GM21576 (cell line): ENCODE data around the gene ITGB1BP2.
"Not testable (repeated sequence)": the region's sequence is repeated elsewhere in the genome, so short reads cannot be mapped to it uniquely, and the experiment has no call there.

ENCODE experiments used
- ATAC-seq: cut with Tn5 transposase; IDR thresholded peaks from one replicate; pipeline ENCODE4 v1.9.1; 2021; ENCODE audit warnings: mild to moderate bottlenecking, moderate library complexity; ENCODE audit not compliant: unreplicated experiment

Gene ITGB1BP2

GRCh38 chrX:71301195-71301924 lies at the start of gene ITGB1BP2:
Gene ITGB1BP2, plus strand, starts transcription at chrX:71301750. Its CDS starts 57 bp downstream, at chrX:71301807.
- ATAC-seq, result no peak

DNA sequence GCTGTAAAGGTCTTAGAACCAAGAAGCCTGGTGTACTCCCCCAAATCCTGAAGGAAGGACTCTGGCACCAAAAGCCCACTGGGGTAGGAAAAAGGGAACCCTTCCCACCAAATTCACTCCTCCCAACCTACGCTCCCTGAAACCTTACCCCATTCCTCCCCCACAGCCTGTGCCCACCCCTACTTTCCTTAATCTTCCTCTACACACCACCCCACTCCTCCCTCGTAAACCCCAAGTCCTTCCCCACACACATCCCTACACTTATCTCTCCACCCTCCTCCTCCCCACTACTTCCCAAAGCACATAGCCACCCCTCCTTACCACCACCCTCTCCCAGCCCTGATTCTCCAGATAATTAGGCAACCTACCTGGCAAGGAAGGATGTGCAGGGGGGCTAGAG lies 49.3 kb upstream of the ITGB1BP2 start:
- ATAC-seq, result no peak

- no peak for ATAC-seq
Observed at GRCh38 chrX:71253253-71254091, 48.1 kb upstream of the ITGB1BP2 start.

DNA sequence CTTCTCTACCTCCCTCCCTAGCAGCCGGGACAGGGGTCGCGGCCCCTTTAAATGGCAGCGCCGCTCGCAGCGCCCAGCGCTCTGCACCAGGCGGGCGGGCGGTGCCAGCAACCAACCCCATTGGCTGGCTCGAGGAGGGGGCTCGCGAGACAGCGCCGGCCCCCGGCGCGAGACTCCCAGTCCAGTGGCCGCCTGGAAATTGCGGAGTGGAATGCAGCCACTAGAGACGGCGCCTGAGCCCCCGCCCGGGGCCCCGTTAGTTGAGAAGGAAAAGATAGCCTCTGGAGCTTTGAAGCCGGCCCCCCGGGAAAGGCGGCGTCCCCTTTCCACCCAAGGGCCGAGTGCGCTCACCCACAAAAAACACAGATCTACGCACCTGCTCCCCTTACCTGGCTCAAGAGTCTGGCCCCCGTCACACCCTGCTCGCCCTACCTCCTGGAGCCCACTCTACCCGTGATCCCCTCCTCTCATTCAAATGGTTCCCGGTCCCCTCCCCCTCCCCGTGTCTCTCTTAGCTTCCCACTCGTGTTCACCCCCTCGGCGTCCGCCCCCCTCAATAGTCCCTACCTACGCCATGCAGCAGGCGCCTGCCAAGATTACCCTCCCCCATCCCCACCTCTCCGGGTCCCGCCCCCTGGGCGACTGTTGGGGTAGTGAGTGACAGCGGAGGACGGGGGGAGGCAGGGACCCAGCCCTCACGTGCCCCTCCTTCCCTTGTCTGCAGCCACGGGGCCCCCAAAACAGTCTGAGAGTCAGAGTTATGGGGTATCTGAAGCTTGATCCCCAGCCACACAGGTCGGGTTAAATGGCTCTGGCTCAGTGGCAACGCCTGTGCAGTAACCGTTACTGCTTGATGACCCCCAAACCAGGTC lies 47.2 kb upstream of the ITGB1BP2 start, which contains the start of gene ZMYM3:
Gene ZMYM3 (minus strand): TSS at position 49 of the 872 bp plus-strand sequence. CDS start 885 bp downstream, outside the sequence.
- ATAC-seq, result peak; percentile 68

- ATAC-seq, result no peak
Observed at GRCh38 chrX:71256051-71256450, 45.5 kb upstream of the ITGB1BP2 start.

DNA sequence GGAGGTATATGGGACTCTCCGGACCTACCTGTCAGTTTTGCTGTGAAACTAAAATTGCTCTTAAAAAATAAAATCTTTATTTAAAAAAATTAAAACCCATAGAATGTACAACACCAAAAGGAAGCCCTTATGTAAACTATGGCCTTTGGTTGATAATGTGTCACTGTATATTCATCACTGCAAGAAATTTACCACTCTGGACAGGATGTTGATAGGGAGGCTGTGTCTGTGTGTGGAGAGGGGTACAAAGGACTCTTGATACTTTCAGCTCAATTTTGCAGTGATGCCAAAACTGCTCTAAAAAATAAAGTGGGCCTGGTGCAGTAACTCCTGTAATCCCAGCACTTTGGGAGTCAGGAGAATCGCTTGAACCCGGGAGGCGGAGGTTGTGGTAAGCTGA lies 44.7 kb upstream of the ITGB1BP2 start:
- ATAC-seq, result no peak

DNA sequence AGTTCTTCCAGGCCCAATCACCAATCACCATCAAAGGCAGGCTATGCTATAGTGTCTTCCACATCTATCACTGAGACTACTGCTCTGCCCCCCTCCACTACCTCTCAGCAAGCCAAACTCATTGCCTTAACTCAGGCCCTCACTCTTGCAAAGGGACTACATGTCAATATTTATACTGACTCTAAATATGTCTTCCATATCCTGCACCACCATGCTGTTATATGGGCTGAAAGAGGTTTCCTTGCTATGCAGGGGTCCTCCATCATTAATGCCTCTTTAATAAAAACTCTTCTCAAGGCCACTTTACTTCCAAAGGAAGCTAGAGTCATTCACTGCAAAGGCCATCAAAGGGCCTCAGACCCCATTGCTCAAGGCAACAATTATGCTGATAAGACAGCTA lies 32.9 kb upstream of the ITGB1BP2 start:
- ATAC-seq, result not testable (repeated sequence)

DNA sequence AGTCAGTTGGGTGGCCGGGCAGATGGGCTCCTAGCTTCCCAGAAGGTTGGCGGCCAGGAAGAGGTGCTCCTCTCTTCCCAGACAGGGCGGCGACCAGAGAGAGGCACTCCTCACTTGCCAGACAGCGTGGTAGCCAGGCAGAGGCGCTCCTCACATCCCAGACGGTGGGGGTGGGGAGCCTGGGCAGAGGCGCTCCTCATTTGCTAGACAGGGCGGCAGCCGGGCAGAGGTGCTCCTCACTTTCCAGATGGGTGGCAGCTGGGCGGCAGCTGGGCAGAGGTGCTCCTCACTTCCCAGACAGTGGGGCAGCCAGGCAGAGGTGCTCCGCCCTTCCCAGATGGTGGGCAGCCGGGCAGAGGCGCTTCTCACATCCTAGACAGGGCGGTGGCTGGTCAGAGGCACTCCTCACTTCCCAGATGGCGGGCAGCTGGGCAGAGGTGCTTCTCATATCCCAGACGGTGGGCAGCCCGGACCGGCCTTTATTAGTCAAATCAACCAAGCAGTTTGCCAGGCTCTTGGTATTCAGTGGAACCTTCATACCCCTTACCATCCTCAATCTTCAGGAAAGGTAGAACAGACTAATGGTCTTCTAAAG lies 31.7 kb upstream of the ITGB1BP2 start:
- no peak for ATAC-seq

DNA sequence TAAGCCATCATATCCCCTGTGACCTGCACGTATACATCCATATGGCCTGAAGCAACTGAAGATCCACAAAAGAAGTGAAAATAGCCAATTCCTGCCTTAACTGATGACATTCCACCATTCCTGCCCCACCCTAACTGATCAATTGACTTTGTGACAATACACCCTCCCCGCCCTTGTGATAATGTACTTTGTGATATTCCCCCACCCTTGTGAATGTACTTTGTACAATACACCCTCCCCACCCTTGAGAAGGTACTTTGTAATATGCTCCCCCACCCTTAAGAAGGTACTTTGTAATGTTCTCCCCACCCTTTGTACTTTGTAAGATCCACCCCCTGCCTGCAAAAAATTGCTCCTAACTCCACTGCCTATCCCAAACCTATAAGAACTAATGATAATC lies 29.2 kb upstream of the ITGB1BP2 start:
- ATAC-seq, result not testable (repeated sequence)

DNA sequence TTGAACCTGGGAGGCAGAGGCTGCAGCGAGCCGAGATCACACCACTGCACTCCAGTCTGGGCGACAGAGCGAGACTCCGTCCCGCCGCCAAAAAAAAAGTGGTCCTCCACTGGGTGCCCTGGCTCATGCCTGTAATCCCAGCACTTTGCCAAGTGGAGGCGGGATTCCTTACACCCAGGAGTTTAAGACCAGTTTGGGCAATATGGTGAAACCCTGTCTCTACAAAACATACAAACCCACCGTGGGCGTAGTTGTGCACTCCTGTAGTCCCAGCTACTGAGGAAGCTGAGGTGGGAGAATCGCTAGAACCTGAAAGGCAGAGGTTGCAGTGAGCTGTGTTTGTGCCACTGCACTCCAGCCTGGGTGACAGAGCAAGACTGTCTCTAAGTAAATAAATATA lies 20.2 kb upstream of the ITGB1BP2 start:
- ATAC-seq, result not testable (repeated sequence)

DNA sequence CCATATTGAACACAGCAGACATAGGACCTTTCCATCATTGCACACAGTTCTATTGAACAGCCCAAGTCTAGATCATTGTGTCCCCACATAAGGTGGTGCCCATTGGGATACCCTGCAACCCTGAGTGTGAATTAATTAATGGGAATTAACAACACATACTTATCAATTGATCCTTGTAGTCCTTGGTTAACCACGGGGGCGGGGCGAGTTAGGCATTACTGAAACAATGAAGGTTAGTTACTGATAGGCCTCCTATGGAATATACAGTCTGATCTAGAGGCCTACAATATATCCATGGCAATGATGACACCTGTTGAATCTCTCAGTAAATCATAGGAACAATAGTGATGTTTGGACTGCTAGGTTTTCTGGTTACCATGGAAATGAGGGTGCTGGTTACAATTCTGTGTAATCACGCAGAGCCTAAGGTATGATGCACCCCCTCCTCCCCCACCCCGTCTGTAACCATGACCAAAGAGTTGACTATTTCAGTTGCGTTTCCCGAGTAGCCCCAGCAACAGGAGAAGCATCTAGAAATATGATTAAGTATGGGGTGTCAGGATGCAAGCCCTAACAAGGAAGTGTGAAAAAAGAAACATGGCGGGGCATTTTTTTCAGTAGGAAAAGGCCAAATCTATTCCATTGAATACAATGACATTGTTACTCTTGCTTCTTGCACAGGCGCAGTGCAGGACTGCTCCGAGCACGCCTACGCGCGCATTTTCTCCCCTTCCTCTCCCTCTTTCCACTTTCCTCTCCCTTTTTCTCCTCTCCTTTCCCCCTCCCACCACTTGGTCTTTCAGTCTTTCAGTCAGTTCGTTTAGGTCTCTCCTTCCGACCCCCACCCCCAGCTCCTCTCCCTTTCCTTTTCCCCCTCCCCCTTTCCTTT lies 18.8 kb upstream of the ITGB1BP2 start:
- ATAC-seq, result peak; percentile 36

- peak; percentile 82 for ATAC-seq
Observed at GRCh38 chrX:71283403-71284143, 18.0 kb upstream of the ITGB1BP2 start, which contains the start of gene NONO. Gene NONO, plus strand, starts transcription at chrX:71283635. Its CDS starts 7,003 bp downstream, at chrX:71290638.

GRCh38 chrX:71285929-71286328 lies 15.6 kb upstream of the ITGB1BP2 start:
- ATAC-seq, result no peak

DNA sequence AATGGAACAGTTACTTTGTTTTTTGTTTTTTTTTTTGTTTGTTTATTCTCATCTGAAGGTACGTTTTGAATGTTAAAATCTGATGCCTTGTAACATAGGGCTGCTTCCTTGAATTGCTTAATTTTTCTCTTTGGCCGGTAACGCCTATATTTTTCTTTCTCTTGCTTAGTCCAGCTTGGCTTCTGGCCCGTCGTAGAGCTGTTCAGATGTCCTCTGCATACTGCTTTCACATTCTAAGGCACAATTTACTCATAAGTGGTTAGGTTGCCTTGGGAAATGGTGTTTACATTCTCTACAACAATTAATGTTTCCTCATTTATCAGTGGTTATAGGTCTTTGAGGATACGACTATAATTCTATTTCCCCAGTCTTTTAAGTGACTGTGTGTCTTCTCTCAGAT lies 10.2 kb upstream of the ITGB1BP2 start:
- ATAC-seq, result no peak

GRCh38 chrX:71292669-71293365 lies 8.7 kb upstream of the ITGB1BP2 start:
- ATAC-seq, result no peak

DNA sequence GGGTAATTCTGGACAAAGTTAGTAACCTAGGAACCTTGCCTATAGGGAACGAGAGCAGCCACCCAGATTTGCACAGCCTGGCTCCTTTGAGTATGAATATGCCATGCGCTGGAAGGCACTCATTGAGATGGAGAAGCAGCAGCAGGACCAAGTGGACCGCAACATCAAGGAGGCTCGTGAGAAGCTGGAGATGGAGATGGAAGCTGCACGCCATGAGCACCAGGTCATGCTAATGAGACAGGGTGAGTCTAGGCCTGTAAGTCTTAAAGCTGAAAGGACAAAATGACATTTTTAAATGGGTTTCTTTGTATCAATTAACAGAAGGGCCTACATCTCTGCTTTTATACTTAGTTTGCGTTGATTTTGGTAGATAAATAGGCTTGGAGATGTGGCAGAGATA lies 4.7 kb upstream of the ITGB1BP2 start:
- ATAC-seq, result no peak

- no peak for ATAC-seq
Observed at GRCh38 chrX:71298119-71298518, 3.4 kb upstream of the ITGB1BP2 start.

DNA sequence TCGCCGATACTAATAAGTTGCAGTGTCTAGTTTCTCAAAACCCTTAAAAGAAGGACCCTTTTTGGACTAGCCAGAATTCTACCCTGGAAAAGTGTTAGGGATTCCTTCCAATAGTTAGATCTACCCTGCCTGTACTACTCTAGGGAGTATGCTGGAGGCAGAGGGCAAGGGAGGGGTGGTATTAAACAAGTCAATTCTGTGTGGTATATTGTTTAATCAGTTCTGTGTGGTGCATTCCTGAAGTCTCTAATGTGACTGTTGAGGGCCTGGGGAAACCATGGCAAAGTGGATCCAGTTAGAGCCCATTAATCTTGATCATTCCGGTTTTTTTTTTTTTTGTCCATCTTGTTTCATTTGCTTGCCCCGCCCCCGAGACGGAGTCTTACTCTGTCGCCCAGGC lies 1.5 kb upstream of the ITGB1BP2 start:
- ATAC-seq, result not testable (repeated sequence)
